Panc1 (cell line): ENCODE data around the gene GTF3C5. TPM values are rescaled to one million over a fixed set of nuclear protein-coding genes. Genes with fewer than 3 reads are reported as not detected.
"Not testable (repeated sequence)": the region's sequence is repeated elsewhere in the genome, so short reads cannot be mapped to it uniquely, and the experiment has no call there.

Experiments
- ATAC-seq: fragments of 200-7000 bp; cut with Tn5 transposase; 2 replicates; pipeline ENCODE4 v1.9.1; 2020; ENCODE audit warnings: mild to moderate bottlenecking, moderate library complexity
- BruUV-seq: library from RNA; stranded (reverse); fragments of 400-500 nt; replicated peaks from 2 replicates; lab custom pipeline; 2021; lab: Mats Ljungman, UMichigan
- CTCF ChIA-PET: fragments of 300-600 bp; sonication (Branson Sonifier 250); formaldehyde crosslinking; loops from one replicate; lab custom pipeline; 2022; ENCODE audit warnings: antibody characterized with exemption; lab: Charles Lee
- POLR2A ChIA-PET: fragments of 300-600 bp; sonication (Branson Sonifier 250); formaldehyde crosslinking; loops from one replicate; lab custom pipeline; 2022; ENCODE audit warnings: antibody characterized with exemption; lab: Charles Lee
- DNase-seq: peaks from one replicate; pipeline ENCODE4 v3.0.0-alpha.2; 2010; ENCODE audit warnings: low read depth, low spot score
- H3K27ac ChIP-seq: 2 replicates; pipeline ENCODE4 v1.5.1; 2011; ENCODE audit warnings: mild to moderate bottlenecking, low read length, inconsistent platforms
- H3K27me3 ChIP-seq: fragments of 200-500 bp; sonication (Bioruptor generic); 2 replicates; pipeline ENCODE4 v1.6.0; 2014; ENCODE audit warnings: low read length, inconsistent platforms; ENCODE audit not compliant: control insufficient read depth, insufficient read depth
- H3K36me3 ChIP-seq: fragments of 200-500 bp; sonication (Bioruptor generic); 2 replicates; pipeline ENCODE4 v1.5.1; 2014; ENCODE audit warnings: inconsistent platforms, mild to moderate bottlenecking, low read length, moderate library complexity; ENCODE audit not compliant: control insufficient read depth, insufficient read depth
- H3K4me1 ChIP-seq: 2 replicates; pipeline ENCODE4 v1.5.1; 2011; ENCODE audit warnings: inconsistent platforms, mild to moderate bottlenecking, low read length, moderate library complexity; ENCODE audit not compliant: control insufficient read depth, insufficient read depth
- H3K4me3 ChIP-seq, 2 experiments: 2 replicates each; pipeline ENCODE4 v1.5.1; 2011 to 2012; ENCODE audit warnings: low read depth in 2 of 2, low read length in 2 of 2, mild to moderate bottlenecking in 2 of 2, inconsistent platforms in 1 of 2, moderate library complexity in 1 of 2
- H3K9me3 ChIP-seq: fragments of 200-500 bp; sonication (Bioruptor generic); 2 replicates; pipeline ENCODE4 v1.5.1; 2014; ENCODE audit warnings: low read depth, mild to moderate bottlenecking, inconsistent platforms, low read length, moderate library complexity; ENCODE audit not compliant: control insufficient read depth, insufficient read depth
- CTCF ChIP-seq: fragments of 450-650 bp; IDR thresholded peaks from 2 replicates; pipeline ENCODE4 v1.5.1; 2017; ENCODE audit warnings: mild to moderate bottlenecking
- POLR2AphosphoS5 ChIP-seq: IDR thresholded peaks from 2 replicates; pipeline ENCODE4 v1.6.1; 2012; ENCODE audit warnings: mild to moderate bottlenecking, low read depth, low read length, moderate library complexity
- REST ChIP-seq, 2 experiments: IDR thresholded peaks; 2 replicates each; pipeline ENCODE4 v1.6.1; 2011 to 2012; ENCODE audit warnings: low read depth in 2 of 2, control low read depth in 1 of 2, low read length in 1 of 2, mild to moderate bottlenecking in 1 of 2, moderate library complexity in 1 of 2; ENCODE audit not compliant: insufficient read depth in 1 of 2
- SIN3A ChIP-seq: IDR thresholded peaks from 2 replicates; pipeline ENCODE4 v1.6.1; 2012; ENCODE audit warnings: low read depth, mild to moderate bottlenecking, low read length, moderate library complexity, borderline replicate concordance; ENCODE audit not compliant: insufficient read depth
- TCF7L2 ChIP-seq: IDR thresholded peaks from 2 replicates; pipeline ENCODE4 v1.6.1; 2011; ENCODE audit warnings: mild to moderate bottlenecking, low read depth, low read length, inconsistent platforms
- in situ Hi-C: cut with HindIII; loops from 2 replicates; pipeline ENCODE4 v1.10.0; 2016; ENCODE audit warnings: low sequenced_read_pairs, low pct_unique_long_range_greater_than_20kb
- intact Hi-C: fragments of 100-400 bp; cut with micrococcal nuclease; formaldehyde crosslinking; loops from one replicate; pipeline ENCODE4 v1.10.0; 2022; ENCODE audit not compliant: unreplicated experiment
- total RNA-seq: library from RNA; stranded (reverse); gene quantifications from one replicate; pipeline ENCODE4 v1.2.1, GENCODE V29; 2021; ENCODE audit not compliant: unreplicated experiment

GTF3C5 gene
- total RNA-seq, 1 experiment from 2014 or later, result 47.7 TPM

- BruUV-seq, H3K27ac ChIP-seq, in situ Hi-C loops, H3K4me1 ChIP-seq, H3K9me3 ChIP-seq, POLR2A ChIA-PET, H3K4me3 ChIP-seq, H3K36me3 ChIP-seq, H3K27me3 ChIP-seq, CTCF ChIA-PET, ATAC-seq, DNase-seq, intact Hi-C loops: not testable (repeated sequence)
These were observed 51.3 kb downstream of the GTF3C5 start for GRCh38 chr9:133081957-133082644.

GRCh38 chr9:133083688-133084087, 52.9 kb downstream of the GTF3C5 start:
- H3K4me3 ChIP-seq, CTCF ChIA-PET, POLR2A ChIA-PET, BruUV-seq, H3K4me1 ChIP-seq, H3K27ac ChIP-seq, H3K36me3 ChIP-seq, H3K9me3 ChIP-seq, DNase-seq, ATAC-seq, in situ Hi-C loops, H3K27me3 ChIP-seq: not testable (repeated sequence)
- intact Hi-C loops, result loop anchor here (2.0 kb wide), 1 partner anchor 13 kb away; no protein-coding TSS in a partner anchor

- POLR2A ChIA-PET, result interaction anchor here (0.7 kb wide), 1 partner anchor 10 kb away, joined by 3 read pairs; no protein-coding TSS in a partner anchor
- DNase-seq, H3K27me3 ChIP-seq, ATAC-seq, intact Hi-C loops, in situ Hi-C loops, H3K9me3 ChIP-seq, BruUV-seq, H3K4me3 ChIP-seq, H3K4me1 ChIP-seq, H3K27ac ChIP-seq, H3K36me3 ChIP-seq, CTCF ChIA-PET: not testable (repeated sequence)
These were observed 55.5 kb downstream of the GTF3C5 start for GRCh38 chr9:133086212-133086860.

GRCh38 chr9:133086894-133087293, 56.1 kb downstream of the GTF3C5 start:
- TF ChIP-seq REST (IDR thresholded peaks at IDR 0.05; ENCODE audit: insufficient read depth in 1 of 2, low read depth in 2 of 2, low read length in 1 of 2), result no peak
- no peak for TF ChIP-seq POLR2AphosphoS5
- TF ChIP-seq SIN3A, result no peak
- TF ChIP-seq TCF7L2, result no peak
- no peak for TF ChIP-seq CTCF
- Histone ChIP-seq H3K4me1 (no peaks in the 10 kb centered on the region), H3K27me3 (no peaks in the 10 kb centered on the region), H3K27ac (no peak overlapping the region), H3K4me3 (no peak overlapping the region), H3K36me3 (no peaks in the 10 kb centered on the region), H3K9me3 (no peaks in the 10 kb centered on the region)
- in situ Hi-C loops (no loop called here), intact Hi-C loops (no loop called here)
- POLR2A ChIA-PET, result no interaction called here
- CTCF ChIA-PET, result no interaction called here
- no peak for DNase-seq
- no peak for ATAC-seq
- no TSS peak for BruUV-seq
